ENCODE data around the gene SLC48A1.

The SLC48A1 gene

GRCh38 chr12:47758834-47759690 is 14.0 kb upstream of the SLC48A1 start, which contains the start of gene RAPGEF3:
Gene RAPGEF3, minus strand, starts transcription at chr12:47758880. Its CDS starts 324 bp downstream, at chr12:47758556.
- peak; percentile 57 for DNase-seq

GRCh38 chr12:47762850-47763465 is 10.1 kb upstream of the SLC48A1 start:
- DNase-seq: no peak

- no peak for DNase-seq
Observed at GRCh38 chr12:47763481-47764346, 9.3 kb upstream of the SLC48A1 start.

GRCh38 chr12:47766502-47767215 is 6.4 kb upstream of the SLC48A1 start:
- DNase-seq: no peak

GRCh38 chr12:47767216-47767724 is 5.8 kb upstream of the SLC48A1 start:
- peak; percentile 58 for DNase-seq

GRCh38 chr12:47768323-47768811 is 4.7 kb upstream of the SLC48A1 start:
- DNase-seq: no peak

- no peak for DNase-seq
Observed at GRCh38 chr12:47769234-47770085, 3.6 kb upstream of the SLC48A1 start.

GRCh38 chr12:47770086-47770726 is 2.8 kb upstream of the SLC48A1 start:
- DNase-seq: no peak

GRCh38 chr12:47771304-47771703 is 1.7 kb upstream of the SLC48A1 start:
- DNase-seq: no peak

GRCh38 chr12:47772094-47772660 is 861 bp upstream of the SLC48A1 start:
- DNase-seq: no peak

GRCh38 chr12:47772738-47773061 is 338 bp upstream of the SLC48A1 start:
- DNase-seq: no peak

GRCh38 chr12:47773858-47774580 is 981 bp downstream of the SLC48A1 start:
- no peak for DNase-seq

- DNase-seq: no peak
Observed at GRCh38 chr12:47774663-47775062, 1.6 kb downstream of the SLC48A1 start.

- no peak for DNase-seq
Observed at GRCh38 chr12:47775100-47775911, 2.3 kb downstream of the SLC48A1 start.

GRCh38 chr12:47776471-47777143 is 3.6 kb downstream of the SLC48A1 start:
- DNase-seq: no peak

GRCh38 chr12:47777151-47777550 is 4.1 kb downstream of the SLC48A1 start:
- no peak for DNase-seq

- DNase-seq: no peak
Observed at GRCh38 chr12:47777741-47778558, 4.9 kb downstream of the SLC48A1 start.
